K562 (cell line): ENCODE measurements around the gene RITA1. TPM values are rescaled to one million over a fixed set of nuclear protein-coding genes. Genes with fewer than 3 reads are reported as not detected.

ENCODE experiments used
- ARNT ChIP-seq, 2 experiments: fragments of 450-650 bp; IDR thresholded peaks; 2 replicates each; pipeline ENCODE4 v1.6.1; 2016; ENCODE audit warnings: mild to moderate bottlenecking in 1 of 2
- FOS ChIP-seq: IDR thresholded peaks from 3 replicates; pipeline ENCODE4 v1.6.1; 2011; ENCODE audit not compliant: insufficient read length; ENCODE audit errors: extremely low read depth
- FOXK1 ChIP-seq: sonication (generic); formaldehyde crosslinking; IDR thresholded peaks from 2 replicates; pipeline ENCODE4 v1.8.0; 2022; ENCODE audit warnings: missing genetic modification reagents, mild to moderate bottlenecking, borderline replicate concordance
- FOXK2 ChIP-seq, 2 experiments: fragments of 450-650 bp; IDR thresholded peaks in 1 of 2; conservative IDR thresholded peaks in 1 of 2; 2 replicates each; pipeline ENCODE4 v1.6.1; 2016; ENCODE audit warnings: low read depth in 2 of 2, mild to moderate bottlenecking in 1 of 2
- HNRNPK ChIP-seq: fragments of 200-400 bp; formaldehyde crosslinking; IDR thresholded peaks from one replicate; pipeline ENCODE4 v1.6.1; 2018; ENCODE audit warnings: mild to moderate bottlenecking, low read depth, low read length; ENCODE audit not compliant: poor library complexity, severe bottlenecking
- NEUROD1 ChIP-seq: fragments of 150-350 bp; IDR thresholded peaks from 2 replicates; pipeline ENCODE4 v1.6.1; 2014; ENCODE audit warnings: borderline replicate concordance, low read length, low read depth; ENCODE audit not compliant: partially characterized antibody
- NFYB ChIP-seq: IDR thresholded peaks from 2 replicates; pipeline ENCODE4 v1.6.1; 2011; ENCODE audit warnings: mild to moderate bottlenecking, moderate library complexity; ENCODE audit not compliant: insufficient read length; ENCODE audit errors: extremely low read depth
- NONO ChIP-seq, 2 experiments: fragments of 200-400 bp in 1 of 2; fragments of 450-650 bp in 1 of 2; formaldehyde crosslinking in 1 of 2; IDR thresholded peaks; 2 replicates each; pipeline ENCODE4 v1.6.1; 2017; ENCODE audit warnings: low read depth in 2 of 2, mild to moderate bottlenecking in 2 of 2, moderate library complexity in 2 of 2, low read length in 1 of 2
- PHF8 ChIP-seq: fragments of 200-600 bp; sonication (generic); IDR thresholded peaks from 2 replicates; pipeline ENCODE4 v1.6.1; 2012; ENCODE audit warnings: mixed run types, mild to moderate bottlenecking, inconsistent platforms, low read length, moderate library complexity, borderline replicate concordance
- RB1 ChIP-seq: fragments of 450-650 bp; IDR thresholded peaks from 2 replicates; pipeline ENCODE4 v1.6.1; 2017; ENCODE audit warnings: low read depth, mild to moderate bottlenecking
- SMAD4 ChIP-seq: fragments of 250-450 bp; sonication (Bioruptor Pico); conservative IDR thresholded peaks from 2 replicates; pipeline ENCODE4 v1.8.0; 2021; ENCODE audit warnings: inconsistent platforms, mild to moderate bottlenecking, moderate library complexity
- TOE1 ChIP-seq, 2 experiments: fragments of 450-650 bp in 1 of 2; sonication (generic) in 1 of 2; formaldehyde crosslinking in 1 of 2; IDR thresholded peaks; 2 replicates each; pipeline versions ENCODE4 v1.7.1 to v1.8.0; 2016 to 2022; ENCODE audit warnings: borderline replicate concordance in 2 of 2, mild to moderate bottlenecking in 2 of 2, antibody characterized with exemption in 1 of 2, inconsistent platforms in 1 of 2, low read depth in 1 of 2, missing genetic modification reagents in 1 of 2, moderate library complexity in 1 of 2
- ZFP1 ChIP-seq: fragments of 450-650 bp; formaldehyde crosslinking; IDR thresholded peaks from 2 replicates; pipeline ENCODE4 v1.4.0; 2020; ENCODE audit warnings: mild to moderate bottlenecking, mixed read lengths
- polyA plus RNA-seq, 8 experiments: library from polyadenylated mRNA; depleted of rRNA in 4 of 8; stranded (reverse) in 5 of 8; unstranded in 3 of 8; fragments of >200 nt; fragmentation: Nextera tagmentation in 2 of 8; fragmentation: Illumina TruSeq in 1 of 8; extraction: Ambion mirVana in 2 of 8; extraction: Trizol in 1 of 8; gene quantifications; 2 replicates each; pipeline versions ENCODE4 v1.2.1 to v1.2.3, GENCODE V29; 2011 to 2014; ENCODE audit warnings: inconsistent platforms in 1 of 8, missing spikeins in 1 of 8
- total RNA-seq, 7 experiments: library from RNA; depleted of rRNA in 6 of 7; stranded (reverse); fragments of >200 nt in 6 of 7; fragmentation: Illumina TruSeq in 2 of 7; extraction: Trizol in 2 of 7; gene quantifications; 2 replicates each; pipeline versions ENCODE4 v1.2.1 to v1.2.3, GENCODE V29; 2011 to 2021; ENCODE audit warnings: low replicate concordance in 1 of 7
- TF ChIP-seq, protein P1 (sequence below): fragments of 200-800 bp; sonication (Bioruptor generic); IDR thresholded peaks from 2 replicates; pipeline ENCODE4 v1.6.1; 2017; ENCODE audit warnings: missing genetic modification characterization, missing compliant biosample characterization
- TF ChIP-seq, protein P2 (sequence below): fragments of 450-650 bp; IDR thresholded peaks from 2 replicates; pipeline ENCODE4 v1.6.1; 2017; ENCODE audit warnings: mild to moderate bottlenecking, moderate library complexity
- TF ChIP-seq, protein P3 (sequence below): IDR thresholded peaks from 2 replicates; pipeline ENCODE4 v1.6.1; 2014; ENCODE audit warnings: antibody characterized with exemption

The RITA1 gene
- total and polyA plus RNA-seq, 9 of the 15 experiments (the other 6 are each of a cell fraction or from before 2014, with no cell fraction given): 2.8 to 40.4 (median 18.0) TPM

GRCh38 chr12:113221181-113221996 is 35.9 kb downstream of the RITA1 start, which contains the start of gene TPCN1 (continued):
- TF ChIP-seq, protein P1, sequence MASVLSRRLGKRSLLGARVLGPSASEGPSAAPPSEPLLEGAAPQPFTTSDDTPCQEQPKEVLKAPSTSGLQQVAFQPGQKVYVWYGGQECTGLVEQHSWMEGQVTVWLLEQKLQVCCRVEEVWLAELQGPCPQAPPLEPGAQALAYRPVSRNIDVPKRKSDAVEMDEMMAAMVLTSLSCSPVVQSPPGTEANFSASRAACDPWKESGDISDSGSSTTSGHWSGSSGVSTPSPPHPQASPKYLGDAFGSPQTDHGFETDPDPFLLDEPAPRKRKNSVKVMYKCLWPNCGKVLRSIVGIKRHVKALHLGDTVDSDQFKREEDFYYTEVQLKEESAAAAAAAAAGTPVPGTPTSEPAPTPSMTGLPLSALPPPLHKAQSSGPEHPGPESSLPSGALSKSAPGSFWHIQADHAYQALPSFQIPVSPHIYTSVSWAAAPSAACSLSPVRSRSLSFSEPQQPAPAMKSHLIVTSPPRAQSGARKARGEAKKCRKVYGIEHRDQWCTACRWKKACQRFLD: no peak
- TF ChIP-seq RB1: peak; percentile 62
- TF ChIP-seq NONO (IDR thresholded peaks at IDR 0.05; ENCODE audit: low read depth in 2 of 2, low read length in 1 of 2): peak; percentile 89 to 97
- TF ChIP-seq NFYB: peak; percentile 90
- TF ChIP-seq FOXK2 (conservative IDR thresholded peaks at IDR 0.05 in 1 of 2, IDR thresholded peaks at IDR 0.05 in 1 of 2; ENCODE audit: low read depth in 2 of 2): 0 out of 4 replicates have a peak, but pooled peaks of 1 of the 2 experiments have one; percentile 5
- TF ChIP-seq, protein P2, sequence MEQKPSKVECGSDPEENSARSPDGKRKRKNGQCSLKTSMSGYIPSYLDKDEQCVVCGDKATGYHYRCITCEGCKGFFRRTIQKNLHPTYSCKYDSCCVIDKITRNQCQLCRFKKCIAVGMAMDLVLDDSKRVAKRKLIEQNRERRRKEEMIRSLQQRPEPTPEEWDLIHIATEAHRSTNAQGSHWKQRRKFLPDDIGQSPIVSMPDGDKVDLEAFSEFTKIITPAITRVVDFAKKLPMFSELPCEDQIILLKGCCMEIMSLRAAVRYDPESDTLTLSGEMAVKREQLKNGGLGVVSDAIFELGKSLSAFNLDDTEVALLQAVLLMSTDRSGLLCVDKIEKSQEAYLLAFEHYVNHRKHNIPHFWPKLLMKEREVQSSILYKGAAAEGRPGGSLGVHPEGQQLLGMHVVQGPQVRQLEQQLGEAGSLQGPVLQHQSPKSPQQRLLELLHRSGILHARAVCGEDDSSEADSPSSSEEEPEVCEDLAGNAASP: peak; percentile 93
- no peak for TF ChIP-seq FOXK1 (CRISPR knock-in tag)
- TF ChIP-seq SMAD4 (CRISPR knock-in tag): peak; percentile 68; the same call in 1 of the 2 replicates
- TF ChIP-seq ZFP1: no peak
- peak; percentile 98 for TF ChIP-seq NEUROD1
- TF ChIP-seq TOE1 (IDR thresholded peaks at IDR 0.05; ENCODE audit: borderline replicate concordance): peak; percentile 43; the same call in 1 of the 2 replicates
- TF ChIP-seq TOE1 (CRISPR knock-in tag; IDR thresholded peaks at IDR 0.05; ENCODE audit: borderline replicate concordance, low read depth): no peak
- peak; percentile 40 for TF ChIP-seq HNRNPK
- TF ChIP-seq, protein P3, sequence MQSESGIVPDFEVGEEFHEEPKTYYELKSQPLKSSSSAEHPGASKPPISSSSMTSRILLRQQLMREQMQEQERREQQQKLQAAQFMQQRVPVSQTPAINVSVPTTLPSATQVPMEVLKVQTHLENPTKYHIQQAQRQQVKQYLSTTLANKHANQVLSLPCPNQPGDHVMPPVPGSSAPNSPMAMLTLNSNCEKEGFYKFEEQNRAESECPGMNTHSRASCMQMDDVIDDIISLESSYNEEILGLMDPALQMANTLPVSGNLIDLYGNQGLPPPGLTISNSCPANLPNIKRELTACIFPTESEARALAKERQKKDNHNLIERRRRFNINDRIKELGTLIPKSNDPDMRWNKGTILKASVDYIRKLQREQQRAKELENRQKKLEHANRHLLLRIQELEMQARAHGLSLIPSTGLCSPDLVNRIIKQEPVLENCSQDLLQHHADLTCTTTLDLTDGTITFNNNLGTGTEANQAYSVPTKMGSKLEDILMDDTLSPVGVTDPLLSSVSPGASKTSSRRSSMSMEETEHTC: no peak
- TF ChIP-seq FOS: peak; percentile 97
- no peak for TF ChIP-seq ARNT (IDR thresholded peaks at IDR 0.05)
- peak; percentile 79; the same call in 1 of the 2 replicates for TF ChIP-seq PHF8
